ENCODE measurements around the gene NECAB3.
"Not testable (repeated sequence)": the region's sequence is repeated elsewhere in the genome, so short reads cannot be mapped to it uniquely, and the experiment has no call there.

Gene NECAB3

DNA sequence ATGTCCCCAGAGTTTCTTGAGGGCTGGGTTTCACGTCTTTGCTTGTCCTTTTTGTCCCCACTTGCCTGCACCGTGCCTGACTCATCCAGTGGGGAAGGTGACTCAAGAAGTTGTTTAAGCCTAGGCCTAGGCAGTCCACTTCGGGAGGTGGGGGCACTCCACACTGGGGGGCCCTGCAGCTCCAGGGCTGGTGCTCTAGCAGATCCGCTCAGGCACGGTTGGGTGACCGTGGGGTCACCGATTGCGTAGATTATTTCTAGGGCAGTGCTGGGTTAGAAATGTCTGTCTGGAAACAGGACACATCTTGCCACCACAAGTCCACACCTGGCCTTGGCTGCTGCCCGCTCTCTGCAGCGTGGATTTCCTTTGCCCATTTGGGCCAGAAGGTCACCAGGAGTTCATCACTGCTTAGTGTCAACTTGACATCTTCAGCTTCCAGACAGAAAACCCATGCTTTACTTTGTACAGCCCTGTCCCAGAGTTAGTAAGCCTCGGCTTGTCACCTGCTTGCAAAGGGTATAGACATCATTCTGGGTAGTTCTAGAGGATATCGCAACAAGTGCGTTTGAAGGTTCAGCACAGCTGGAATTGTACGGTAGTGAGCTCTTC, 25.7 kb downstream of the NECAB3 start:
- DNase-seq: no peak

DNA sequence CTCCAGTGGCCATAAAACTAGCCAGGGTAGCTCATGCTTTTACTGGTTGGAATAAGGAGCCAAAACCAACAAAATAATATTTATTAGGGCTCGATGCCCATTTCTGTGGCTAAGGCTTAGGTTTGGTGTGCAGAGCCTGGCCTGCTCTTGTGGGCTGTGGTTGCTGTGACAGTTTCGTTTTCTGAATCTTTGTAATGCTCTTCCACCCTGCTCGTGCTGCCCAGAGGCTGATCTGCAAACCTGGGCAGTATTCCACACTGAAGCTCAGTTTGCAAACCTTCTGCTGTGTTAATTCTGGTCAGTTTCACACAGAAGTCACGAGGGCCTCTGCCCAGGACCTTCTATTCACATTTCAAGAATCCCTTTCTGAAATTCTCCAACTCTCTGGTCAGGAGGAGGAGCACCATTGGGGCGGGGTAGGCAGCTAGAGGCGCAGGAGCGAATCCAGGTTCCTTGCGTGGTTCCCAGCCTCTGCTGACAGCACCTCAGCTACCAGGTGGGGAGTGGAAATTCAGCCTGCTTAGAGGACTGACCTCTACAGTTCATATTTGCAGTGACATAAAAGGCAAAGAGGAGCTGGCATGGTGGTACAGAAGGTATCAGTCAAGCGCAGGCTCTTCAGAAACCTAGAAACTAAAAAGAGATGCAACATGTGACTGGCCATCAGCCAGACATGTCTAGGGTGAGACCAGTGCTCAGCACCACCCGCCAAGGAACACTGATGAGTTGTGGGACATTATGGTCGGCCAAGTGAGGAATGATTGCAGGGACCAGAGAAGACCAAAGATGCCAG, 26.4 kb downstream of the NECAB3 start:
- no peak for DNase-seq

DNA sequence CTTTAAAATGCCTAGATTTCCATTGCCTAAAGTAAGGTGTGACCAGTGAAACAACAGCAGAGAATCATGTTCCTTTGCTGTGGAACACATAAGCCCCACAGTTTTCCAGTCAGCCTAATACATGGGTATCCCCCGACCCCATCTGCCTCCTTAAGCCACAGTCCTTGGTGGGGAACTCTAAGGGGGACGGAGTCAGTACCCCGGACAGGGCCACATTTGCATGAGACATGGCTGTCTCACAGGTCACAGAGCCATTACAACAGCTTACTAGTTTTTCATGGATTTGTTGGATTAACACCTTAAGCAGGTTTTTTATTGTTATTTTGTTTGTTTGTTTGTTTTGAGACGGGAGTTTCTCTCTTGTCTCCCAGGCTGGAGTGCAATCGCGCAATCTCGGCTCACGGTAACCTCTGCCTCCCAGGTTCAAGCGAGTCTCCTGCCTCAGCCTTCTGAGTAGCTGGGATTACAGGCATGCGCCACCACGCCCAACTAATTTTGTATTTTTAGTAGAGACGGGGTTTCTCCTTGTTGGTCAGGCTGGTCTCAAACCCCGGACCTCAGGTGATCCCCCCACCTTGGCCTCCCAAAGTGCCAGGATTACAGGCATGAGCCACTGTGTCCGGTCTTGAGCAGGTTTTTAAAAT, 27.1 kb downstream of the NECAB3 start:
- DNase-seq: not testable (repeated sequence)

DNA sequence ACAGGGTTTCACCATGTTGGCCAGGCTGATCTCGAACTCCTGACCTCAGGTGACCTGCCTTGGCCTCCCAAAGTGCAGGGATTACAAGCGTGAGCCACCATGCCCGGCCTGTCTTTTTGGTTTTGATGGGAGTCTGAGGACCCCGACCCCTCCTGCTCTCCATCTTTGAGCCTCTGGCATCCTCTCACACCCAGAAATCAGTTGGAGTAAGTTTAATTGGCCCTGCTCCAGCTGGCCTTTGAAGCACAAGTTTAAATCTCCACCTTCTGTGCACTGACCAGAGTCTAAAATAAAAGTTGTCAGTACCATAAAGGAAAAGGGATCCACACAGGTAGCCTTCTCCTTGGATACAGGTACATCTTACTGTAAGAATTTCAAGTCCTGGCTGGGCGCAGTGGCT, 28.0 kb downstream of the NECAB3 start:
- DNase-seq: no peak

DNA sequence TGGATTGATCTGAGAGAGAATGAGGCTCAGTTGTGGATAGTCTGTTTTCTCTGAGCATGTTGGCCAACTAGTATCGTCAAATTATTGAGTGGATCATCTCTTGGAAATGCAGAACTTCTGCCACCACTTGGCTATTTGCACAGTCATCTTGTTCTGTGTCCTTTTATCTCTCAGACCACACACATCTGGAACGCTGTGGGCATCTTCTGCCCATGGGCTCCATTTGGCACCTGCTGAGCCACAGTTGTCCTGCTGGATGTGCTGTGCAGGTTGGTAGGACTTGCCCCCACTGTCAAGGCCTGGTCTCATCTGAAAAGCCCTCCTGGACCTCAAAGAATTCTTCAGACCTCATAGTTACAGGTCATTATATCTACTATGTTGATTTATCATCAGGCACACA, 28.8 kb downstream of the NECAB3 start:
- DNase-seq: no peak

DNA sequence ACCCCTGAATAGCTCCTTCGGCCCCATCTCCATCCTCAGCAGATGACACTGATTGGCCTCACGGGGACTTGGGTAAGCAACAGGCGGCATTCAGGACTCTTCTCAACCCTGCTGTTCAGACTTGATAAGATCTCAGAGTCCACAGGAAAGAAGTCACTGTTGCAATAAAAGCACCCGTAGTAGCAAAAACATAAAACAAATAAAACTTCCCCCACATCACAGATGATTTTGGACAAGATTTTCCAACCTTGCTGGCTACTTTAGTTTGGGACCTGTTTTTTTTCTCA, 29.2 kb downstream of the NECAB3 start:
- no peak for DNase-seq

DNA sequence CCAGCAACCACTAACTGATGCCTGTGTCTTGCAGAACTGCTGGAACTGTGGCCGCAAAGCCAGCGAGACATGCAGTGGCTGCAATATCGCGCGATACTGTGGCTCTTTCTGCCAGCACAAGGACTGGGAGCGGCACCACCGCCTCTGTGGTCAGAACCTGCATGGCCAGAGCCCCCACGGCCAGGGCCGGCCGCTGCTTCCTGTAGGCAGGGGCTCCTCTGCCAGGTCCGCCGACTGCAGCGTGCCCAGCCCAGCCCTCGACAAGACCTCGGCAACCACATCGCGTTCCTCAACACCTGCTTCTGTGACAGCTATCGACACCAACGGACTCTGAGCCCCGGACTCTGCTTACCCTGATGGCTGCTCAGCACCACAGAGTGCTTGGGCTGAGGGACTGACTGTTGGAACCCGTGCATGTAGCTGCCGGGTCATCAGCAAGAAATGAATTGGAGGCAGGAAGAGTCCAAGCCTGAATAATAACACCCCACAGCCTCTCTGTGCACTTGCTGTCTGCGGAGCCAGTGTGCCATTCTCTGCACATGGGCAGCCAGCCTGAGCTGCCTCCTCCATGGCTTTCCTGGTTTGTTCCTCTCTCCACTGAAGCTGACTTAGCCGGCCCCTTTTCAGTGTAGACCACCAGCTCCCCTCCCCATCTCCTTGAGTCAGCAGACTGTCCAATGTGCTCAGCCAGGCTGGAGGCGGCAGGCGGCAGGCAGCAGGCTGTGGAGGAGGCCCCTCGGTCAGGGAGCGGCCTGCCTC, 29.7 kb downstream of the NECAB3 start:
- no peak for DNase-seq

DNA sequence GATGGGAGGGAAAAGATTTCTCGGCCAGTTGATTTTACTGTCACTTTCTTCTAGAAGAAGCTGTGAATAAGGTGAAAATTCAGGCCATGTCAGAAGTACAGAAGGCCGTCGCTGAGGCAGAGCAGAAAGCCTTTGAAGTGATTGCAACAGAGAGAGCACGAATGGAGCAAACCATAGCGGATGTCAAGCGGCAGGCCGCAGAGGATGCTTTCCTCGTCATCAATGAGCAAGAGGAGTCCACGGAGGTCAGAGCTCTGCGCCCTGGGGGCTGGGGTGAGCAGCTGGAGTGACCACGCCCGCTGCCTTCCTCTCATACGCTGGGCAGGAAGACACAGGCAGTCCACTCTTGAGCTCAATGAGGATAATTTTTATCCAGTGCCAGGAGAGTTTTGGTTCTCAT, 33.9 kb downstream of the NECAB3 start:
- no peak for DNase-seq

DNA sequence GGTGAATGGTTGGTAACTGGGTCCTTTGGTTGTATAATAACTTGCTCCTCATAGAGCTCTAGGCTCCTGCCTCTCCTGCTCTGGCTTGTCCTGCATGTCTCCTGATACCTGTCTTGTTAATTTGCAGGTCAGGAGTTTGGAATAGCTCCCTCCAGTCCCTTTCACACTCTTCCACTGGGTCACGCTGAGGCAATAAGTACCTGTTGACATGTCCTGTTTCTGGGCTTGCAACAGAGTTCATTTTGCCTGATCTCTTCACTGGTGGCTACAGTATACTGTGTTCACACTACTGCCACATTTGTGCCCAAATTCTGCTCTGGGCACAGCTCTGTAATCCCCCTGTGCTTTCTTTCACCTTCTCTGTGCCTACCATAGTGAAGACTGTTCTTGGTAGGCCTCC, 37.5 kb downstream of the NECAB3 start:
- DNase-seq: no peak

DNA sequence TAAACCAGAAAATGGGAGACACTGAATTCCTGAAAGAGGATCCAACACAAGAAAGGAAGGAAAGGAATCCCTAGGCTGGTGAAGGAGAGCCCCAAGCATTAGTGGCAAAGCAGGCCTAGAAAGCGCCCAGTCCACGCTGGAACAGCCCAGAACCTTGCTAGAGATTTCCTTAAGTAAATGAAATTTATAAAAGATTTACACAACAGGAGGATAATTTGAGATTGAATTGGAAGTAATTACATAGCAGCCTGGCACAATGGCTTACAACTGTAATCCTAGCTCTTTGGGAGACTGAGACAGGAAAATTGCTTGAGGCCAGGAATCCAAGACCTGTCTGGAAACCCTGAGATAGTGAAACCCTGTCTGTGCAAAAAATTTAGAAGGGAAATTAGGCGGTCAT, 38.9 kb downstream of the NECAB3 start:
- no peak for DNase-seq

DNA sequence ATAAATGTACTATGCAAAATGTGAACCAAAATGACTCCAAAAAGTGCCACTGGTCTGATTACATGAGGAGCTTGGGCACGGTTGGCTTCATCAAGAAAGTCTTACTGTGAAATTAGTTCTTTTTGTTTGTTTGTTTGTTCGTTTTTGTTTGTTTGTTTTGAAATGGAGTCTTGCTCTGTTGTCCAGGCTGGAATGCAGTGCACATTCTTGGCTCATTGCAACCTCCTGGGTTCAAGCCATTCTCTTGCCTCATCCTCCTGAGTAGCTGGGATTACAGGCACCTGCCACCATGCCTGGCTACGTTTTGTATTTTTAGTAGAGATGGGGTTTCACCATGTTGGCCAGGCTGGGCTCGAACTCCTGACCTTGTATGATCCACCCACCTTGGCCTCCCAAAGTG, 42.3 kb downstream of the NECAB3 start:
- not testable (repeated sequence) for DNase-seq

DNA sequence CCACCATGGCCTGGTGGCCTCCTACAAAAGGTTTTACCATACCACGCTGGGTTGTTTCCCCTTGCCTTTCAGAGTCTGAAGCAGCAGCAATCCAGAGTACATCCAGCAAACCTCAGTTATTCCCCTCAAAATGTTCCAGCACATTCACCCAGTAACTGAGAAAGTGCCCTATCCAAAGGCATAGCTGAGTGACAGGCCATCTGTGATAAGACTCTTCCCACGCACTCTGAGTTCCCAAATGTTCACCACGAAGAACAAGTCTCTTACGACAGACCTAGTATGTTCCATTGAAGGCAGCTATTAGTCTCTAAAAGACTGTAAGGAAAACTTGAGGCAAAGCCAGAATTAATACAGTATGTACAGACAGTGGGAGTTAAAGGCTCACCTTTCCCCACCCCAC, 43.7 kb downstream of the NECAB3 start:
- DNase-seq: no peak

DNA sequence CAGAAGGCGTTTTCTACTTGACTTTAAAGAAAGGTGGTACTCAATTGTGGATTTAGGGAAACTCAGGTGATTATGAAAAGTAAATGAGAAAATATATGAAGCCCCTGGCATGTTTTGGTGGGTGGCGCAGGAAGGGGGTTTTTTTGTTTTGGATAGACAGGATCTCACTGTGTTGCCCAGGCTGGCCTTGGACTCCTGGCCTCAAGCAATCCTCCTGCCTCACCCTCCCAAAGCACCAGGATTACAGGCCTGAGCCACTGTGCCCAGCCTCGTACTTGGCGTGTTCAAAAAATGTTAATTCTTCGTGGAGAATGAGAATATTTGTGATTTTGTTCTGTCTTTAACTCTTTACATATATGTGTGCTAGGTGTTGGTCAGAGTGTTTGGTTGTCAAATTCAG, 44.2 kb downstream of the NECAB3 start:
- DNase-seq: no peak

DNA sequence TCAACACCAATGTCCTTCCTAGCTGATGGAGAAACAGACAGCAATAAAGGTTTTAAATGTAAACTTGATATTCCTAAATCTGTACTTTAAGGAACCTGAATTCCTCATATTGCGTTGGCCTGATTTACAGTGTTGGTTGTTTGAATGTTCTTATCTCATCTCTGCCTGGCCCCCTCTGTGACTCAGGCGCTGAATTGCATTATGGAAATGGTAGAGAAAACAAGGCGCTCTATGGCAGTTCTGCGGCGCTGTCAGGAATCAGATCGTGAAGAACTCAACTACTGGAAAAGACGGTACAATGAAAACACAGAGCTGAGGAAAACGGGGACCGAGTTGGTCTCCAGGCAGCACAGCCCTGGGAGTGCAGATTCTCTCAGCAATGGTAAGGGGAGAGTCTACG, 44.7 kb downstream of the NECAB3 start:
- DNase-seq: no peak

DNA sequence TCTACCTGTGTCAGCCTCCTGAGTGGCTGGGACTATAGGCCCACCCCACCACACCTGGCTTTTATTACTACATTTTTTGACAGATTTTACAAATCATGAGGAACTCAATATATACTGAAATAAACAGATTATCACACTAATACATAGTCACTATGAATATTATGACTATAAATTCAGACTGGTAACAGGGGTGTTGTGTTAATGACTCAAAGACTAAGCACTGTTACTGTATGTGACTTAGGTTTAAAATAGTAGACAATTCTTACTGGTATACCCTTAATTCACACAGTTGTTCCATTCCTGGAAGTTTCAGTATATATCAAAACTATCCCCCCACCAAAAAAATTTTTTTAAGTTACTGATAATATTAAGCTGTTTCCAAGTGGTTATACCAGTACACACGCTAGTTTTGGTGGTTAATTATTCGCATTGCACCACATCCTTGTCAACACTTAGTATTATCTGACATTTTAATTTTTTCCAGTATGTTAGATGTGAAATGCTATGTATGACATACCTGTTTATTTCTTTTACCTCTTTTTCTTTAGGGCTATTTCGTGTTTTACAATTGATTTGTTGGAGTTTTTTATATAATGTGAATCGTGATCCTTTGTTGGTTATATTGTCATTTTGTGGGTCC, 46.5 kb downstream of the NECAB3 start:
- DNase-seq: no peak

DNA sequence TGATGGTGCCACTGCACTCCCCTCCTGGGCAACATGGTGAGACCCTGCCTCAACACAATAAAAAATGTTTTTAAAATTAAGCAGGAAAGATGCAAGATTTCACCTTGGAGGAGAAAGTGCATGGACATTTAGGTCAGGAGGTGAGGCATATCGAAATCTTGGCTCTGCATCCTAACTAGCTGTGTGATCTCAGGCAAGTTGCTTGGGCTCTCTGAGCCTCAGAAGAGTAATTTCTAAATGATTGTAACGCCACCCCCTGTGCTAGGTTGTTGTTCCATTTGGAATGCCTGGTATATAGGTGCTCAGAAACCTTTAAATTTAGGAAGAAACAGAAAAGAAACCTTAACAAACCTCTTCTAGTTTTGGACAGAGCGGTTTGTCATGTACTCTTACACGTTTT, 48.0 kb downstream of the NECAB3 start:
- DNase-seq: no peak

DNA sequence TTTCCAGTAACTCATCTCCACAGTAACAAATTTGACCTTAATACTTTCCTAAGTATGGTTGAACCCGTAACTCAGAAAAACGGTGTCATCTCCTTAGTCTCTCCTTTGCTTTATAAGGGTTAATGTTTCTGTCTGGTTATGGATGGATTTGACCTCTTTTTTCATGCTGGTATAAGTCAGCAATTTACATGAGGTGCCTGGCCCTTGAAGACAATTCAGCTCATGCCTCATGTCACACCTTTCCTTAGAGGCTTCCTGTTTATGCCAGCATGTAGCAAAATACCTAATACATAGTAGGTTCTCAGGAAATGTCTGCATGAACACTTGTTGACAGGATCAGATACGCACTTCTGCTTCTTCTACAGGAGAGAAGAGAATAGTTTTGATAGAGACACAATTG, 49.8 kb downstream of the NECAB3 start:
- DNase-seq: no peak

DNA sequence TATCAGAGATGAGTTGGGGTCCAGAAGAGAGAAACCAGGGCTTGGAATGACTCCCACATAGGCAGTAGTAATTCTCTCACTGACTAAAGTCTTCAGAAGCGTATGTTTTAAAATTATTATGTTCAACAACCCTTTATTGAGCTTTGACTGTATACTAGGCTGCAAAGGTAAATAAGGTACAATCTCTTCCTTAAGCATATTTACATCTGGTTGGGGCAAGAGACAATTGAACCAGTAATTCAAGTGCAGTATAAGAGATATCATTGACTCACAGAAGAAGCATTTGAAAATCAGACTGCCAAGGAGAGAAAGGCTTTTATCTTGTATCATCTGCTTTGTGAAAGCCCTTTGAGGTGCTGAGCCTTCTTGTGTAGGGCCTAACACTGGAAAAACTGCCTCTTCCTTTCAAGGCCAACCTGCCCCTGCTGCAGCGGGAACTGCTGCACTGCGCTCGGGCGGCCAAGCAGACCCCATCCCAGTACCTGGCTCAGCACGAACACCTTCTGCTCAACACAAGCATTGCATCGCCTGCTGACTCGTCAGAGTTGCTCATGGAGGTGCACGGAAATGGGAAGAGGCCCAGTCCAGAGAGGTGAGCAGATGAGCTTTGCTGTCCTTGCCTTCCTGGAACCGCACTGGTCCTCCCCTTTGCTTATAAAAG, 51.4 kb downstream of the NECAB3 start:
- no peak for DNase-seq

DNA sequence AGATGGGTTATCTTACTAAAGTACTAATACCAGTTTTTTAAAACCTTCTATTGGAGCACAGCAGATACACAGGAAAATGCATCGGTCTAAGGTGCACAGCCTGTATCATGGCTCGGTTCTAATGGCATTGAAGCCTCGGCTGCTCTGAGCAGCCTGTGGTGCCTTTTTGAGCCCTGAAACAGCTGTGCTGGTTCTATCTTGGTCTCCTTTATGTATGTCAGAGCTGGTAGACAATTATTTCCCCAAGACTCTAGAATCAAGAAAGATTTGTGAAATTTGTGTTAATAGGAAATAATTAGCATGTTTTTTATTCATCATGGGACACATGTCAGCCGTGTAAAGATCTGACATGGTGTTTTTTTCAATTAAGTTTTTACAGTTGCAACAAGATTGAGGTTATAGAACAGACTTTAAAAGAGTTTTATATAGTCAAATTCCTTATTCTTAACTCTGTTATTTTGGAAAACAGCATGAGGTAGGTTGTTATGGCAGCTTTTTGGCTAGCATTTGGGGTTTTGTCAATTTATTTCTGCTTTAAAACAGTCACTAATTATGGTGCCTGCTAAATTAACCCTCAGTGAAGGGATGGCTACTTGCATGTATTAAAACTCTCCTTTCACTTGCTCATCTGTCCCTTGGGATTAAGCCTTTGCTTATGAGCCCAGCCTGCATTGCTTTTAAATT, 52.4 kb downstream of the NECAB3 start:
- DNase-seq: no peak

DNA sequence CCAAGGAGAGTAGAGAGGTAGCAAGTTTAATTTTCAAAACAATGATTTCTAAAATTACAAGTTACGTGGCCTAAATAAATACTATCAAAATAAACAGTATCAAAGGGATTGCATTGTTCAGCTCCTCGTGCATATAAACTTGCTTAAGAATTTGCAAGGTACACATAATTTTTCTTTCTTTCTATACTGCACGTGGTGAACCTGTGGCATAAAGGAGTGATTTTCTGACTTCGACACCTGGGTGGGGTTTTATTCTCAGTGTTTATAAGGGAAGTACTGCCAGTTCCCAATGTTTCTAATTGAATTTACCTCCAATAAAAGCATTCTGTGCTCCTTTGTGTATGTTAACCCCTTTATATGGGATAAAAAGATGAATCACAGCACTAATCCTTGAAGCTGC, 62.2 kb downstream of the NECAB3 start:
- no peak for DNase-seq

DNA sequence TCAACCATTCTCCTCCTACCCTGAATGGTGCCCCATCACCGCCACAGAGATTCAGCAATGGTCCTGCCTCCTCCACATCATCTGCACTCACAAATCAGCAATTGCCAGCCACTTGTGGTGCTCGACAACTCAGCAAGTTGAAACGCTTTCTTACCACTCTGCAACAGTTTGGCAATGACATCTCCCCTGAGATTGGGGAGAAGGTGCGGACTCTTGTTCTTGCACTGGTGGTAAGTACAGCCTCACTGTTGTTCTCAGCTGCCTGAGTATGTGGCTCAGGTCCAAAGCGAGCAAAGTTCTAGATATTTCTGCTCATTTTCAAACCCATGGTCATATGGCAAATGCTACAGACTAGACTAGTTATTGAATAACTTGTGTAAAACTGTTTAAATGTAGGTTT, 63.1 kb downstream of the NECAB3 start:
- DNase-seq: no peak

DNA sequence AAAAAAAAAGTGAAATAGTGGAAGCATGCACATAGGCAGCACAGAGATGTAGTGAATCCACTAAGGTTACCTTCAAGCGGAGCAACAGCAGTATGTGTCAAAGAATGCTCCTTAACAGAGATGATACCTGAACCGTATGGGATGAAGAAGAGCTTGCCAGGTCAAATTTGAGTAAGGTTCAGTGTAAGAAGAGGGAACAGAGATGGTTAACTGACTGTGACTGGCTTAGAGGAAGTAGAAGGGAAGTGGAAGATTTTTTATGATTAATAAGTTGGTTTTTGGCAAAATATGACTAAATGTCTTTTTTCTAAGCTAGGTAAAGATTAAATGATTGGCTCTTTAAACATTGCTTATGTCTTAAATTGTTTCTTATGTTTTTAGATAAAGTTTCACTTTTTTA, 64.7 kb downstream of the NECAB3 start:
- DNase-seq: no peak

All from NCI-H1092 (cell line).